HL-60 (cell line): ENCODE measurements around the gene SERPINA5.

ENCODE experiments used
- GABPA ChIP-seq: IDR thresholded peaks from 2 replicates; pipeline ENCODE4 v1.6.1; 2012; ENCODE audit warnings: low read depth
- POLR2AphosphoS5 ChIP-seq: IDR thresholded peaks from 2 replicates; pipeline ENCODE4 v1.6.1; 2012; ENCODE audit warnings: low read depth
- REST ChIP-seq: IDR thresholded peaks from 2 replicates; pipeline ENCODE4 v1.6.1; 2012; ENCODE audit warnings: low read depth; ENCODE audit not compliant: insufficient replicate concordance
- SPI1 ChIP-seq: IDR thresholded peaks from 2 replicates; pipeline ENCODE4 v1.6.1; 2012; ENCODE audit warnings: low read depth, mild to moderate bottlenecking, borderline replicate concordance
- TF ChIP-seq, protein P1 (sequence below): IDR thresholded peaks from one replicate; pipeline ENCODE4 v1.5.1; 2011; ENCODE audit warnings: low read length, control low read depth, inconsistent platforms; ENCODE audit not compliant: insufficient read depth

- TF ChIP-seq POLR2AphosphoS5 (no peak), GABPA (no peak), REST (no peak), SPI1 (no peak)
- TF ChIP-seq, protein P1, sequence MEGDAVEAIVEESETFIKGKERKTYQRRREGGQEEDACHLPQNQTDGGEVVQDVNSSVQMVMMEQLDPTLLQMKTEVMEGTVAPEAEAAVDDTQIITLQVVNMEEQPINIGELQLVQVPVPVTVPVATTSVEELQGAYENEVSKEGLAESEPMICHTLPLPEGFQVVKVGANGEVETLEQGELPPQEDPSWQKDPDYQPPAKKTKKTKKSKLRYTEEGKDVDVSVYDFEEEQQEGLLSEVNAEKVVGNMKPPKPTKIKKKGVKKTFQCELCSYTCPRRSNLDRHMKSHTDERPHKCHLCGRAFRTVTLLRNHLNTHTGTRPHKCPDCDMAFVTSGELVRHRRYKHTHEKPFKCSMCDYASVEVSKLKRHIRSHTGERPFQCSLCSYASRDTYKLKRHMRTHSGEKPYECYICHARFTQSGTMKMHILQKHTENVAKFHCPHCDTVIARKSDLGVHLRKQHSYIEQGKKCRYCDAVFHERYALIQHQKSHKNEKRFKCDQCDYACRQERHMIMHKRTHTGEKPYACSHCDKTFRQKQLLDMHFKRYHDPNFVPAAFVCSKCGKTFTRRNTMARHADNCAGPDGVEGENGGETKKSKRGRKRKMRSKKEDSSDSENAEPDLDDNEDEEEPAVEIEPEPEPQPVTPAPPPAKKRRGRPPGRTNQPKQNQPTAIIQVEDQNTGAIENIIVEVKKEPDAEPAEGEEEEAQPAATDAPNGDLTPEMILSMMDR = no peak
Measured at GRCh38 chr14:94617988-94618822, 37.0 kb downstream of the SERPINA5 start.
